ENCODE measurements around the gene PPP1R37. TPM values are rescaled to one million over a fixed set of nuclear protein-coding genes. Genes with fewer than 3 reads are reported as not detected.
A peak's percentile ranks its signal among the peaks of the same experiment; 100 is the strongest.

The PPP1R37 gene
- total RNA-seq, 1 donor from 2014 or later, result 19.2 TPM

DNA sequence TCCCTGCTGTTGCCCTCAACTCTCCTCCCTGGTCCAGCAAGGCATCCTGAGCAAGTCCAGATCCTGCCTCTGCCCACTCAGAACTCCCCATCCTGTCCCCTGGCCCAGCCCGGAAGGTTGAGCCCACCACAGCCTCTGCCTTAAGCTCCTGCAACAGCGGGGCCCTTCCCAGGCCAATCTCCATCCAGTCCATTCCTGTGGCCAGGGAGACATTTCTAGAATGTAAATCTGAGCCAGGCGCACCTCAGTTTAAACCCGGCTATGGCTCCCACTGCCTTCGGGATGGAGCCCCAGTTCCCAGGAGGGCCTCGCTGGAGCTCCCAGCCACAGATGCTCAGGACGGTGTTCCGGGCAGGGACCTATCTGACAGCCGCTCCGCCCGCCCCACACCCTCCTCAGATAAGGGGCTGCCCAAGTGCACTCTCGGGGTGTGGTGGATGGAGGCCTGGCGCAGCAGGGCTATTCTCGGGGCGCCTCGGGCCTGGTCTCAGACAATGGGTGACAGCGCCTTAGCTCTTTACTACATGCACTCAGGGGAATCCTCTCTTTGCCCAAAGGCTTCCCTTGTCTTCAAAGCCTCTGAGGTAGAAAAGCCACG, 79.7 kb downstream of the PPP1R37 start:
- FAIRE-seq, result no peak

DNA sequence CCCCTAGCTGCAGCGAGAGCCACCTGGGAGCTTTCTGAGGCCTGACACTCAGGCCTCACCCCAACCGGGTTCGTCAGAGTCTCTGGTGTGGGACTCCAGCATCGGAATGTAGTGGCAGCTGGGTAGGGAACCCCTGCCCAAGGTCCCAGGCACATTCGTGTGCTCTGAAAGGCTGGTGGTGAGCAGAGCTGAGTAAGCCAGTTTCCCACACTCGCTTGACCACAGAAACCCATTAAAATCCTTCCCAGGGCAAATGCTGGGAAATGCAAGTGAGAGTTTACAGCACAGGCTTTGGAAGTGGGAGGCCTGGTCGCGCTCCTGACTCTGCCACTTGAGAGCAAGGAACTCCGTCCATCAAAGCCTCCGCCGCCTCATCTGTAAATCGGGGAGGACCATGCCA, 80.8 kb downstream of the PPP1R37 start:
- Histone ChIP-seq H3K36me3 (ENCODE audit: control insufficient read depth, insufficient read depth, low read length) (no peaks in the 10 kb centered on the region), H3K4me3 (ENCODE audit: low read depth, low read length) (no peak overlapping the region), H3K27me3 (ENCODE audit: control insufficient read depth, insufficient read depth, low read length) (no peaks in the 10 kb centered on the region)
- peak; percentile 64 for FAIRE-seq
- DNase-seq (ENCODE audit: low read depth), result no peak
- TF ChIP-seq, protein P1, sequence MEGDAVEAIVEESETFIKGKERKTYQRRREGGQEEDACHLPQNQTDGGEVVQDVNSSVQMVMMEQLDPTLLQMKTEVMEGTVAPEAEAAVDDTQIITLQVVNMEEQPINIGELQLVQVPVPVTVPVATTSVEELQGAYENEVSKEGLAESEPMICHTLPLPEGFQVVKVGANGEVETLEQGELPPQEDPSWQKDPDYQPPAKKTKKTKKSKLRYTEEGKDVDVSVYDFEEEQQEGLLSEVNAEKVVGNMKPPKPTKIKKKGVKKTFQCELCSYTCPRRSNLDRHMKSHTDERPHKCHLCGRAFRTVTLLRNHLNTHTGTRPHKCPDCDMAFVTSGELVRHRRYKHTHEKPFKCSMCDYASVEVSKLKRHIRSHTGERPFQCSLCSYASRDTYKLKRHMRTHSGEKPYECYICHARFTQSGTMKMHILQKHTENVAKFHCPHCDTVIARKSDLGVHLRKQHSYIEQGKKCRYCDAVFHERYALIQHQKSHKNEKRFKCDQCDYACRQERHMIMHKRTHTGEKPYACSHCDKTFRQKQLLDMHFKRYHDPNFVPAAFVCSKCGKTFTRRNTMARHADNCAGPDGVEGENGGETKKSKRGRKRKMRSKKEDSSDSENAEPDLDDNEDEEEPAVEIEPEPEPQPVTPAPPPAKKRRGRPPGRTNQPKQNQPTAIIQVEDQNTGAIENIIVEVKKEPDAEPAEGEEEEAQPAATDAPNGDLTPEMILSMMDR (IDR thresholded peaks at IDR 0.05; ENCODE audit: insufficient read depth, low read length, severe bottlenecking), result no peak

More for the DNA sequence above, 79.7 kb downstream of the PPP1R37 start:
- H3K27me3 ChIP-seq (ENCODE audit: control insufficient read depth, insufficient read depth, low read length), result no peaks in the 10 kb centered on the region
- H3K4me3 ChIP-seq (ENCODE audit: low read depth, low read length), result no peak overlapping the region
- TF ChIP-seq, protein P1 (IDR thresholded peaks at IDR 0.05; ENCODE audit: insufficient read depth, low read length, severe bottlenecking), result no peak
- no peak for DNase-seq (ENCODE audit: low read depth)
- H3K36me3 ChIP-seq (ENCODE audit: control insufficient read depth, insufficient read depth, low read length), result no peaks in the 10 kb centered on the region

DNA sequence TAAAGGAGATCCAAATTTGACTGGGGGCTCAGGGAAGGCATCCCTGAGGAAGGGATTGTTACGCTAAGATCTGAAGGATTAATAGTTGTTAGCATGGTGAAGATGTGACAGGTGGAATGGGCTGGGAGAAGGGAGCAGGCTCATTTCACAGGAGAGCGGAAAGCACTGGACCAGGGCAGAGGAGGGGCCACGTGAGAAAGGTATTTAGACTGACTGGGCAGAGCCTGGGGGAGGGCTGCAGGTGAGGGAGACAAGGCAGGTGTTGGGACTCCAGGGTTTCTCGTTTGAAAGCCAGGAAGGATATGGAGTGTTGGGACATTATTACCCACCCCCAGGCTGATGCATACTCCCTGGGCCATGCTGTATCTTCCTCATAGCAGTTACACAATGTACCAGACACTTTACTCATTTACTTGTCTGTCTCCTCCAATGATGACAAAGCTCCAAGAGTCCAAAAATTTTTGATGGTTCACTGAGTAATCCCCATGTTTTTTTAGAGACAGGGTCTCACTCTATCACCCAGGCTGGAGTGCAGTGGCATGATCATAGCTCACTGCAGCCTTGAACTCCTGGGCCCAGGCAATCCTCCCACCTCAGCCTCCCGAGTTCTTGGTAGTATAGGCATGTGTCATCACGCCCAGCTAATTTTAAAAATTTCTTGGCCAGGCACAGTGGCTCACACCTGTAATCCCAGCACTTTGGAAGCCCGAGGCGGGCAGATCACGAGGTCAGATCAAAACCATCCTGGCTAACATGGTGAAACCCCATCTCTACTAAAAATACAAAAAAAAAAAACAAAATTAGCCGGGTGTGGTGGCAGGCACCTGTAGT, 82.8 kb downstream of the PPP1R37 start:
- Histone ChIP-seq H3K36me3 (ENCODE audit: control insufficient read depth, insufficient read depth, low read length) (peaks cover 2% of the 10 kb centered on the region), H3K27me3 (ENCODE audit: control insufficient read depth, insufficient read depth, low read length) (no peaks in the 10 kb centered on the region), H3K4me3 (ENCODE audit: low read depth, low read length) (no peak overlapping the region)
- TF ChIP-seq, protein P1 (IDR thresholded peaks at IDR 0.05; ENCODE audit: insufficient read depth, low read length, severe bottlenecking), result no peak
- peak; percentile 67 for DNase-seq (ENCODE audit: low read depth)
- peak; percentile 62 for FAIRE-seq

DNA sequence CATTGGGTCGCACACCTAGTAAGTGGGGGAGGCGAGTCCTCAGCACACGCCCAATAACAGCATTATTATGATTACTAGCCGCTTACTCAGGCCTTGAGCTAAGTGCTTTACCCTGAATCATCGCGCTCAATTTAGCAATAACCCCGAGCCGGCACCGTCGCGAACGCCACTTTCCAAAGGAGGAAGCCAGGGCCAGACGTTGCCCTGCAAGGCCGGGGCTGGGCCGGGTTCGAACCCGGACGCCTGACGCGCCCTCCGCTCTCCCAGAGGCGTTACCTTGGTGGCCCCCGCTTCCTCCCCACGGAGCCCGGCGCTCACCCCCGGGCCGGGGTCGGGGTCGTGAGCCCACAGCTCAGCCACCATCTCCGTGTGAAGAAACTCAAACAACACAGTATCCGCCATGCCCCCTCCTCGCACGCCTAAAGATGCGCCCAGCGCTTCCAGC, 84.9 kb downstream of the PPP1R37 start, which contains the start of gene TRAPPC6A:
TSS of gene TRAPPC6A (minus strand) at position 421 of the 445 bp plus-strand sequence. CDS start at position 402, 19 bp downstream.
- Histone ChIP-seq H3K27me3 (ENCODE audit: control insufficient read depth, insufficient read depth, low read length) (no peaks in the 10 kb centered on the region), H3K36me3 (ENCODE audit: control insufficient read depth, insufficient read depth, low read length) (peaks cover 2% of the 10 kb centered on the region), H3K4me3 (ENCODE audit: low read depth, low read length) (peak within 1 kb of the TSS; percentile 98)
- TF ChIP-seq, protein P1 (IDR thresholded peaks at IDR 0.05; ENCODE audit: insufficient read depth, low read length, severe bottlenecking), result no peak
- DNase-seq (ENCODE audit: low read depth) (peak; percentile 92), FAIRE-seq (no peak)

DNA sequence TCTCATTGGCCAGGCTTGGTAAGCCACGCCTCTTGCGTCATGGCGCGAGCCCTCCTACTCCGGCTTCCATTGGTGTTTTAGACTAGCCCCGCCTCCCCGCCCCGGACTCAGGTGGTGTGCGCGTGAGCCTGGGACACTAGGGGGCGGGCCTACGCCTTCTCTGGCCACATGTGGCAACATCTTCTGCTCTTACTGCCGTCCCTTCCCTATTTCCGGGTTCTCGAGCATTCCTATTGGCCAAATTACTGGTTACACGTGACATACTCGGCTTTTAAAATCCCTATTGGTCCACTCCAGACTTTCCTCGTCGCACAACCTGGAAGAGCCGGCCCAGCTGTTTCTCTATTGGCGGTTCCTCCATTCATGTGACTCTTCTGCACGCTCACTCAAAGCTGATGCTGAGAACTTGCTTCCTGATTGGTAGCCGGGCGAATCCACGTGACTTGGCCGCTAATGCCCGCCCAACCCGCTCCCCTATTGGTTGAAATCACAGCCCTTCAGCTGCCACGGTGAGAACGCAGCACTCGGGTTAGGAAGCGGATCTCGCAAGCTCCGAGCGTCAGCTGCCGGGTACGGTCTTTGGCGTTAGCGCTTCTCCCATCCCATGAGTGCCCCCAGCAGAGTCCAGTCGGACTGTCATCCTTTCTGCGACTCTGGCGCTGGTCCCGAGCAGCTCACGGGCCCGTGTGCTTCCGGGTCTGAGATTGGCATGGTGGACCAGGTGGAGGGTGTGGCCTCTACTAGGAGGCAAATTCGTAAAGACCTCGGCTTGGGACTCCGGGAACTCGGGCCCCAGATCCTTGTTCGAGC, 85.5 kb downstream of the PPP1R37 start, which contains the start of gene BLOC1S3:
TSS of gene BLOC1S3 (plus strand) at position 523 of the 810 bp plus-strand sequence. CDS start 513 bp downstream, outside the sequence.
- Histone ChIP-seq H3K4me3 (ENCODE audit: low read depth, low read length) (peak within 1 kb of the TSS; percentile 98), H3K27me3 (ENCODE audit: control insufficient read depth, insufficient read depth, low read length) (no peaks in the 10 kb centered on the region), H3K36me3 (ENCODE audit: control insufficient read depth, insufficient read depth, low read length) (peaks cover 2% of the 10 kb centered on the region)
- peak; percentile 60 for FAIRE-seq
- TF ChIP-seq, protein P1 (IDR thresholded peaks at IDR 0.05; ENCODE audit: insufficient read depth, low read length, severe bottlenecking), result peak; percentile 50
- DNase-seq (ENCODE audit: low read depth), result peak; percentile 100
